ENCODE measurements around the gene GLIPR2. TPM values are rescaled to one million over a fixed set of nuclear protein-coding genes. Genes with fewer than 3 reads are reported as not detected.

The GLIPR2 gene
- total RNA-seq, 2 donors from 2014 or later, result 11.2 to 11.6 TPM

DNA sequence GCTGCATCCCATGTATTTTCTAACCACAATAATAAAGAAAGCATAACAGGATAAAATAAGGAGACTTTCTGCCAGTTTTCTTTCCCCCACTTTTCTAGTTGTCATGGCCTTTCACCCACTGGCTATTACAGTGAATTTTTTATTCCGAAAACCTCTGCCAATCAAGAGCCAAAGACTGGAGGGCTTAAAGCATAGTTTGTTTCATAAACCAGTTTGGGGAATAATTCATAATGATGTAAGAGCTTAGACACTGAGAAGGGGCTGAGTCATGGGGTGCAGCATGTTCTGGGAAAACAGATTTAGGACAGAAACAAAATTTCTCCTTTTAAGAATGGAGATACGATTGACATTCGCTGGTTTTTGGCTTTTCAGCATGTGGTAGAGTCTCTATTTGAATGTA lies 4.4 kb upstream of the GLIPR2 start:
- H3K4me3 ChIP-seq, result no peak overlapping the region
- H3K36me3 ChIP-seq, result no peaks in the 10 kb centered on the region
- no peaks in the 10 kb centered on the region for H3K9me3 ChIP-seq
- TF ChIP-seq, protein P1, sequence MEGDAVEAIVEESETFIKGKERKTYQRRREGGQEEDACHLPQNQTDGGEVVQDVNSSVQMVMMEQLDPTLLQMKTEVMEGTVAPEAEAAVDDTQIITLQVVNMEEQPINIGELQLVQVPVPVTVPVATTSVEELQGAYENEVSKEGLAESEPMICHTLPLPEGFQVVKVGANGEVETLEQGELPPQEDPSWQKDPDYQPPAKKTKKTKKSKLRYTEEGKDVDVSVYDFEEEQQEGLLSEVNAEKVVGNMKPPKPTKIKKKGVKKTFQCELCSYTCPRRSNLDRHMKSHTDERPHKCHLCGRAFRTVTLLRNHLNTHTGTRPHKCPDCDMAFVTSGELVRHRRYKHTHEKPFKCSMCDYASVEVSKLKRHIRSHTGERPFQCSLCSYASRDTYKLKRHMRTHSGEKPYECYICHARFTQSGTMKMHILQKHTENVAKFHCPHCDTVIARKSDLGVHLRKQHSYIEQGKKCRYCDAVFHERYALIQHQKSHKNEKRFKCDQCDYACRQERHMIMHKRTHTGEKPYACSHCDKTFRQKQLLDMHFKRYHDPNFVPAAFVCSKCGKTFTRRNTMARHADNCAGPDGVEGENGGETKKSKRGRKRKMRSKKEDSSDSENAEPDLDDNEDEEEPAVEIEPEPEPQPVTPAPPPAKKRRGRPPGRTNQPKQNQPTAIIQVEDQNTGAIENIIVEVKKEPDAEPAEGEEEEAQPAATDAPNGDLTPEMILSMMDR (IDR thresholded peaks at IDR 0.05), result no peak
- peak overlapping the region in 1 of 2 donors; percentile 10 for H3K27ac ChIP-seq
- DNase-seq (ENCODE audit: low spot score), result no peak
- peaks cover 0 to 12% of the 10 kb centered on the region in 2 donors for H3K4me1 ChIP-seq
- H3K27me3 ChIP-seq, result no peaks in the 10 kb centered on the region

DNA sequence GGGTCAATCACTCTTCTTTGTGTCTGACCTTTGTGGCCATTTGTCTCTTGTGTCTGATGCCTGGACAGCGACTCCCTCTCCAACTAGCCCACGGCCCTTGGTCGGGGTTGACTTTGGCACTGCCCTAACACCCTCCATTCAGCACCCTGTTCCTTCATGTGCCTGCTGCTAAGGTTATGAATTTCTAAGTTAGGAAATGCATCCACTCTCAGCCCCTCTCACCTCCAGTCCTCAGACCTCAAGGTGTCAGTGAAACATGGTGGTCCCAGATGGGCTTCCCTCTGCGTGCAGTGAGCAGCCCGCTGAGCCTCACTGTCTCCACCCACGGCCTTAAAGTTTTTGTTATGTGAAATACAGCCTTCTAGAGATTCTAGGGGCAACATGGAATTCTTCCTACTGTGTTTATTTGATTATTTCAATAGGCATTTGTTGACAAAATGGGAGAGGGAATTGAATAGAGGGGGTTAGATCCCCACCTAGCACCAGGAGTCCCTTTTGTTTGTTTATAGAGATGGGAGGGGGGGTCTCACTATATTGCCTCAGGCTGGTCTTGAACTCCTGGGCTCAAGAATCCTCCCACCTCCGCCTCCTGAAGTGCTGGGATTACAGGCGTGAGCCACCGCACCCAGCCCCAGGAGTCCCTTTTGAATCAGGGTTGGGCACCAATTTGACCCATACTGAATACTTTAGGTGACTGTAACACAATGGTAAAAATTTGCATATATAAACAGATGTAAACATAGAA lies 1.6 kb upstream of the GLIPR2 start:
- Histone ChIP-seq H3K27me3 (no peaks in the 10 kb centered on the region), H3K36me3 (no peaks in the 10 kb centered on the region), H3K27ac (no peak overlapping the region), H3K4me1 (peaks cover 0 to 35% of the 10 kb centered on the region in 2 donors), H3K4me3 (no peak overlapping the region), H3K9me3 (no peaks in the 10 kb centered on the region)
- TF ChIP-seq, protein P1 (IDR thresholded peaks at IDR 0.05), result no peak
- no peak for DNase-seq (ENCODE audit: low spot score)

DNA sequence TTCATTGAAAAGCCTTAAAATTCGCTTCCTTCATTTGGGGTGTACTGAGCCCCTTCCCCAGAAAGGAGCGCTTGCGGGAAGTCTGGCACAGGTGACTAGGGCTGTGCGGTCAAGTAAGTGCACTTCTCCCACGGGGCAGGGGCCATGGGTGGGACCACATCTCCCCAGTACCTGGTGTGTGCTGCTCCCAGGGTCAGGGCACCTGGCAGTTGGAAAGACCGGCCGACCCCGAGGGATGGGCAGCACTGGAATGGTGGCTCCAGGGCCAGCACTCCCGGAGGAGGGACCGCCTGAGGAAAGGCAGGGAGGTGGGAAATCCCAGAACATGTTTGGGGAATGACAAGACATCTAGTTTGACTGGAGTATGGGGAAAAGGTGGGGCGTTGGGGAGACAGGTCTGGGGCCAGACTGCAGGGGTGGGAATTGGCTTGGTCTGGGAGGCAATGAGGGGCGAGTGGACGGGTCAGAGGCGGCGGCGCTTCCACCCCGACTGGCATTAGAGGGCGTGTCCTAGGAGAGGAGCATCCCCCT lies 727 bp upstream of the GLIPR2 start:
- H3K27ac ChIP-seq, result peak overlapping the region in 1 of 2 donors; percentile 87
- H3K4me1 ChIP-seq, result peaks cover 0 to 42% of the 10 kb centered on the region in 2 donors
- H3K27me3 ChIP-seq, result no peaks in the 10 kb centered on the region
- no peak for DNase-seq (ENCODE audit: low spot score)
- peak overlapping the region; percentile 54 to 90 for H3K4me3 ChIP-seq
- no peaks in the 10 kb centered on the region for H3K36me3 ChIP-seq
- no peaks in the 10 kb centered on the region for H3K9me3 ChIP-seq
- TF ChIP-seq, protein P1 (IDR thresholded peaks at IDR 0.05), result no peak

DNA sequence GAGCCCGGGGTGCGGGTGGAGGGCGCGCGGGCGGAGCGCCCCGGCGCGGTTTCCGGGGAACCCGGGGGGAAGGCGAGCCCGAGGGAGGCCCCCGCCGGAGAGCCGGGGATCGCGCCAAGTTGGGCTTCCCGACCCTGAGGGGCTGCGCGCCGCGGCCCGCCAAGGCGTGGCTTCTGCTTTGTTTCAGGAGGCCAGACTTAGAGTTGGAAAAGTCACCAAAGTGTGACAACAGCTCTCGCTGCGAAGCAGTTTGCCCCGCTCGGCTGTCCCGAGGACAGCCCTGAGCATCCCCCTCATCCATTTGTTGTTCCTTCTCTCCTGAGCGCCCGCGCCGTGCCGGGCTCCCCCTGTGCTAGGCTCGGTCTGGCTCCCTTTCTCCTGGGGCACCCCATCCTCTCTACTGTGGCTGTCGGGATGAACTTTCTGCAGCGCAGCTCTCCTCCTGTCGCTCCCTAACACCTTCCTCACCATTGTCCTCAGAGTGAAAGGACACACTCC lies 410 bp downstream of the GLIPR2 start:
- no peaks in the 10 kb centered on the region for H3K27me3 ChIP-seq
- H3K36me3 ChIP-seq, result no peaks in the 10 kb centered on the region
- H3K27ac ChIP-seq, result peak overlapping the region; percentile 74 to 87
- no peak for DNase-seq (ENCODE audit: low spot score)
- peak overlapping the region; percentile 54 to 90 for H3K4me3 ChIP-seq
- H3K4me1 ChIP-seq, result peaks cover 0 to 53% of the 10 kb centered on the region in 2 donors
- TF ChIP-seq, protein P1 (IDR thresholded peaks at IDR 0.05), result no peak
- no peaks in the 10 kb centered on the region for H3K9me3 ChIP-seq

DNA sequence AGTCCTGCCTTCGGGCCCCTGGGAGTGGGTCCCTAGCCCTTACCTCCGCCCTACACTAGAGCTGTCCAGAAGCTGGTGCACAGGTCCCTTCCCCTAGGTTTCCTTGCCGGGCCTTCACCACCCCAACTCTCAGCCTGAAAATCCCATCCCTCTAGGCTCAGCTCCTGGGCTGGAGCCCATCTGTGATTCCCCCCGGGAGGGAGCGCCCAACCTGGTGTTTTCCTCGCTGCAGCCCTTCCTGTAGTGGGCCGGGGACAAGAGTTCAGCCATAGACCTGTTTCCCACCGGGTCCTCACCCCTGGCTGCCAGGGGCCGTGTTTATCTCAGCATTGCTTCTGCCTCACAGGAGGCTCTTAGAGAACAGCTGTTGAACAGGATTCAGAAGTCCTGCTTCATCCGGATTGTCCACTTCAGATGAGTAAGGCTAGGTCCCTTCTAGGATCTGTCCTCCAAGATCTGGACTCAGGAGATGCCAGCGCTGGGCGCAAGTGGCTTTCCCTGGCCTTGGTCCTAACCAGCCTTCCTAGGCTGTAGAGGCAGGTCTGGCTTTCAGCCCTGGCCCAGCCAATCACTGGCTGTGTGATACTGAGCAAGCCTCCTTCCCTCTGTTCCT lies 965 bp downstream of the GLIPR2 start:
- no peak for DNase-seq (ENCODE audit: low spot score)
- no peaks in the 10 kb centered on the region for H3K36me3 ChIP-seq
- H3K4me1 ChIP-seq, result peaks cover 0 to 59% of the 10 kb centered on the region in 2 donors
- peak overlapping the region; percentile 74 to 87 for H3K27ac ChIP-seq
- no peaks in the 10 kb centered on the region for H3K9me3 ChIP-seq
- peak overlapping the region; percentile 54 to 90 for H3K4me3 ChIP-seq
- H3K27me3 ChIP-seq, result no peaks in the 10 kb centered on the region
- TF ChIP-seq, protein P1 (IDR thresholded peaks at IDR 0.05), result no peak
